GM23338 (cell line): ENCODE data around the gene TARP.

Experiments used
- ATAC-seq: fragments of 200-7000 bp; cut with Tn5 transposase; 3 replicates; pipeline ENCODE4 v1.9.1; 2020
- DNase-seq: peaks from one replicate; pipeline ENCODE4 v3.0.0-alpha.2; 2015; ENCODE audit warnings: low spot score
- H2AFZ ChIP-seq: fragments of 200-600 bp; sonication (generic); 2 replicates; pipeline ENCODE4 v1.8.0; 2016; ENCODE audit warnings: antibody characterized with exemption, mild to moderate bottlenecking, moderate library complexity
- H3F3A ChIP-seq: fragments of 200-600 bp; sonication (generic); replicated peaks from 2 replicates; pipeline ENCODE4 v1.8.0; 2017; ENCODE audit warnings: antibody characterized with exemption, mixed run types, low read depth
- H3K27ac ChIP-seq: fragments of 200-600 bp; sonication (generic); 2 replicates; pipeline ENCODE4 v1.6.1; 2016; ENCODE audit warnings: low read depth
- H3K27me3 ChIP-seq: fragments of 200-600 bp; sonication (generic); 2 replicates; pipeline ENCODE4 v1.8.0; 2016; ENCODE audit warnings: mild to moderate bottlenecking, mixed run types, moderate library complexity; ENCODE audit not compliant: insufficient read depth
- H3K36me3 ChIP-seq: fragments of 200-600 bp; sonication (generic); 2 replicates; pipeline ENCODE4 v1.8.0; 2016; ENCODE audit warnings: mild to moderate bottlenecking; ENCODE audit not compliant: insufficient read depth
- H3K4me1 ChIP-seq: fragments of 200-600 bp; sonication (generic); 2 replicates; pipeline ENCODE4 v1.8.0; 2016; ENCODE audit warnings: mild to moderate bottlenecking, moderate library complexity; ENCODE audit not compliant: insufficient read depth
- H3K4me2 ChIP-seq: fragments of 200-600 bp; sonication (generic); 2 replicates; pipeline ENCODE4 v1.7.1; 2017; ENCODE audit warnings: mixed run types
- H3K4me3 ChIP-seq: fragments of 200-600 bp; sonication (generic); 2 replicates; pipeline ENCODE4 v1.6.1; 2016; ENCODE audit warnings: mixed run types
- H3K79me2 ChIP-seq: fragments of 200-600 bp; sonication (generic); replicated peaks from 2 replicates; pipeline ENCODE4 v1.8.0; 2017; ENCODE audit warnings: mild to moderate bottlenecking; ENCODE audit not compliant: insufficient read depth
- H3K9me2 ChIP-seq: fragments of 200-600 bp; sonication (generic); 2 replicates; pipeline ENCODE4 v1.8.0; 2017; ENCODE audit not compliant: insufficient read depth
- H4K20me1 ChIP-seq: fragments of 200-600 bp; sonication (generic); replicated peaks from 2 replicates; pipeline ENCODE4 v1.8.0; 2017; ENCODE audit warnings: mild to moderate bottlenecking; ENCODE audit not compliant: insufficient read depth
- H3K27ac Mint-ChIP-seq: 2 replicates; pipeline ENCODE4 v1.8.0; 2020; ENCODE audit warnings: inconsistent platforms, mild to moderate bottlenecking, moderate library complexity, mixed read lengths
- H3K27me3 Mint-ChIP-seq: 3 replicates; pipeline ENCODE4 v1.8.0; 2022; ENCODE audit warnings: low read depth, mild to moderate bottlenecking, moderate library complexity, mixed read lengths, inconsistent platforms; ENCODE audit not compliant: insufficient read depth, poor library complexity
- H3K36me3 Mint-ChIP-seq: 3 replicates; pipeline ENCODE4 v1.8.0; 2021; ENCODE audit warnings: low read depth, mild to moderate bottlenecking, inconsistent platforms, moderate library complexity, mixed read lengths
- H3K4me1 Mint-ChIP-seq: 3 replicates; pipeline ENCODE4 v1.8.0; 2020; ENCODE audit warnings: mild to moderate bottlenecking, inconsistent platforms, mixed read lengths
- H3K4me3 Mint-ChIP-seq: 3 replicates; pipeline ENCODE4 v1.8.0; 2021; ENCODE audit warnings: moderate library complexity, mild to moderate bottlenecking, inconsistent platforms, mixed read lengths
- H3K9me3 Mint-ChIP-seq: 3 replicates; pipeline ENCODE4 v1.8.0; 2020; ENCODE audit warnings: moderate library complexity, mild to moderate bottlenecking, inconsistent platforms, mixed read lengths
- CREB1 ChIP-seq: fragments of 250-450 bp; sonication (Bioruptor Pico); IDR thresholded peaks from 2 replicates; pipeline ENCODE4 v1.5.0; 2020; ENCODE audit warnings: low read depth, mild to moderate bottlenecking, moderate library complexity
- EZH2 ChIP-seq: fragments of 200-600 bp; sonication (generic); IDR thresholded peaks from one replicate; pipeline ENCODE4 v1.8.0; 2017; ENCODE audit warnings: antibody characterized with exemption, mild to moderate bottlenecking, low read depth; ENCODE audit not compliant: unreplicated experiment
- EZH2phosphoT487 ChIP-seq: fragments of 200-600 bp; sonication (generic); IDR thresholded peaks from one replicate; pipeline ENCODE4 v1.8.1; 2018; ENCODE audit warnings: antibody characterized with exemption; ENCODE audit not compliant: unreplicated experiment
- JUNB ChIP-seq: IDR thresholded peaks from one replicate; pipeline ENCODE4 v1.6.1; 2016; ENCODE audit warnings: antibody characterized with exemption; ENCODE audit not compliant: unreplicated experiment
- NANOG ChIP-seq: IDR thresholded peaks from 2 replicates; pipeline ENCODE4 v1.6.1; 2016; ENCODE audit warnings: antibody characterized with exemption, borderline replicate concordance
- POLR2AphosphoS5 ChIP-seq: IDR thresholded peaks from 2 replicates; pipeline ENCODE4 v1.6.1; 2016; ENCODE audit warnings: antibody characterized with exemption, low read depth
- REST ChIP-seq: IDR thresholded peaks from one replicate; pipeline ENCODE4 v1.6.1; 2018; ENCODE audit warnings: antibody characterized with exemption; ENCODE audit not compliant: unreplicated experiment
- ZNF114 ChIP-seq: fragments of 250-450 bp; sonication (Bioruptor Pico); IDR thresholded peaks from 2 replicates; pipeline ENCODE4 v1.5.0; 2020; ENCODE audit warnings: mild to moderate bottlenecking, moderate library complexity
- ZNF331 ChIP-seq: fragments of 250-450 bp; sonication (Bioruptor Pico); IDR thresholded peaks from 2 replicates; pipeline ENCODE4 v1.5.0; 2020; ENCODE audit warnings: low read depth, mild to moderate bottlenecking, moderate library complexity
- ZNF462 ChIP-seq: fragments of 250-450 bp; sonication (Bioruptor Pico); IDR thresholded peaks from 2 replicates; pipeline ENCODE4 v1.5.0; 2020; ENCODE audit warnings: mild to moderate bottlenecking, moderate library complexity
- TF ChIP-seq, protein P1 (sequence below): IDR thresholded peaks from 2 replicates; pipeline ENCODE4 v1.6.1; 2016; ENCODE audit warnings: antibody characterized with exemption

The TARP gene

DNA sequence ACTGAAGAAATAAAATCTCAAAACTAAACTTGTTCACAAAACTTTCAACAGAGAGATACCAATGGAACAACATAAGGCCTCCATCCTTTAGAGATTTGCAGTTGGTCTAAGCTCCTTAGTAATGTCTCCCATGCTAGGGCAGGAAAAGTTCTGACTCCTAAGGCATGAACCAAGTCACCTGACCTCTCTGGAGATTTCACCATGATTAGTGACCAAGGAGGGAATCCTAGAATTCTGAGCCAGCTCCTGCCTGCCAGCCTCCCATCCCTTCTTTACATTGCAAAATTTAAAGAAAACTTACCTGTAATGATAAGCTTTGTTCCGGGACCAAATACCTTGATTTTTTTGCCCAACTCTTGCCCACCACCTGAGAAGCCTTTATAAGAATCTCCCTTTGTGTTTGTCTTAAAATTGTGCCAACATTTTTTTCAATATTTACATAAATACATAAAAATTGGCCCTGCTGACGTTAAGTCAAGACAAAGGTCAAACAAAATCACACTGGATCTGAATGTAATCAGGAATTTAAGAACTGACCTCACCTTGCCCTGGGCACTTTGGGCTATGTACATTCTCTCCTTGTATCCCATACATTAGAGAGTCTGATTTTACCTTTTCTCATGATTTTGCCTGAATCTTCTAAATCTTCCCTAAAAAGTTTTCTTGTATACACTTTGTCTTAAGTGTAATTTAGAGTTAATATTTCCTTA, at the start of gene TARP:
TSS of gene TARP (minus strand) at position 351 of the 710 bp plus-strand sequence.
- H3F3A ChIP-seq: no peaks in the 10 kb centered on the region
- no peaks in the 10 kb centered on the region for H3K27me3 ChIP-seq
- H4K20me1 ChIP-seq: no peaks in the 10 kb centered on the region
- TF ChIP-seq, protein P1, sequence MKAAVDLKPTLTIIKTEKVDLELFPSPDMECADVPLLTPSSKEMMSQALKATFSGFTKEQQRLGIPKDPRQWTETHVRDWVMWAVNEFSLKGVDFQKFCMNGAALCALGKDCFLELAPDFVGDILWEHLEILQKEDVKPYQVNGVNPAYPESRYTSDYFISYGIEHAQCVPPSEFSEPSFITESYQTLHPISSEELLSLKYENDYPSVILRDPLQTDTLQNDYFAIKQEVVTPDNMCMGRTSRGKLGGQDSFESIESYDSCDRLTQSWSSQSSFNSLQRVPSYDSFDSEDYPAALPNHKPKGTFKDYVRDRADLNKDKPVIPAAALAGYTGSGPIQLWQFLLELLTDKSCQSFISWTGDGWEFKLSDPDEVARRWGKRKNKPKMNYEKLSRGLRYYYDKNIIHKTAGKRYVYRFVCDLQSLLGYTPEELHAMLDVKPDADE: no peak
- TF ChIP-seq ZNF114 (CRISPR knock-in tag): no peak
- no peak for TF ChIP-seq REST
- no peak for TF ChIP-seq EZH2phosphoT487
- TF ChIP-seq JUNB: no peak
- TF ChIP-seq NANOG: no peak
- H3K4me3 ChIP-seq: no peak within 1 kb of the TSS
- no peak within 1 kb of the TSS for H3K4me2 ChIP-seq
- no peak for DNase-seq
- H2AFZ ChIP-seq: peak within 1 kb of the TSS; percentile 15; the same call in 1 of the 2 replicates
- H3K36me3 ChIP-seq: no peaks in the 10 kb centered on the region
- peaks cover 4% of the 10 kb centered on the region; the same call in 1 of the 2 replicates for H3K4me1 ChIP-seq
- Mint-ChIP-seq H3K9me3 (no peaks in the 10 kb centered on the region), H3K27me3 (no peaks in the 10 kb centered on the region), H3K36me3 (no peaks in the 10 kb centered on the region), H3K27ac (no peak within 1 kb of the TSS), H3K4me3 (no peak within 1 kb of the TSS), H3K4me1 (peaks cover 15% of the 10 kb centered on the region; the same call in 2 of the 3 replicates)
- ATAC-seq: no peak
- H3K9me2 ChIP-seq: no peaks in the 10 kb centered on the region
- no peaks in the 10 kb centered on the region for H3K79me2 ChIP-seq
- H3K27ac ChIP-seq: no peak within 1 kb of the TSS

GRCh38 chr7:38323156-38323555, 49.7 kb upstream of the TARP start:
- Histone ChIP-seq H3F3A (no peaks in the 10 kb centered on the region), H3K27me3 (no peaks in the 10 kb centered on the region), H3K36me3 (no peaks in the 10 kb centered on the region), H3K27ac (no peak overlapping the region), H3K79me2 (no peaks in the 10 kb centered on the region), H3K4me1 (peaks cover 26% of the 10 kb centered on the region), H3K4me3 (no peak overlapping the region), H3K9me2 (no peaks in the 10 kb centered on the region; the same call in none of the 2 replicates), H3K4me2 (no peak overlapping the region), H2AFZ (no peak overlapping the region), H4K20me1 (no peaks in the 10 kb centered on the region)
- H3K36me3 Mint-ChIP-seq: no peaks in the 10 kb centered on the region
- peaks cover 30% of the 10 kb centered on the region for H3K4me1 Mint-ChIP-seq
- ATAC-seq (no peak), DNase-seq (no peak)
- H3K27ac Mint-ChIP-seq: no peak overlapping the region
- H3K4me3 Mint-ChIP-seq: no peak overlapping the region
- H3K27me3 Mint-ChIP-seq: no peaks in the 10 kb centered on the region
- no peaks in the 10 kb centered on the region for H3K9me3 Mint-ChIP-seq
- TF ChIP-seq EZH2 (no peak), EZH2phosphoT487 (no peak), ZNF114 (CRISPR knock-in tag) (no peak), CREB1 (CRISPR knock-in tag) (no peak), ZNF331 (no peak), POLR2AphosphoS5 (no peak), ZNF462 (no peak), JUNB (no peak)
